ENCODE results near the gene VMAC.

The VMAC gene

GRCh38 chr19:5955636-5955935 lies 50.9 kb downstream of the VMAC start:
- peak; percentile 62 for DNase-seq

- peak; percentile 45 for DNase-seq
Measured at GRCh38 chr19:5956323-5956722, 51.7 kb downstream of the VMAC start.

DNA sequence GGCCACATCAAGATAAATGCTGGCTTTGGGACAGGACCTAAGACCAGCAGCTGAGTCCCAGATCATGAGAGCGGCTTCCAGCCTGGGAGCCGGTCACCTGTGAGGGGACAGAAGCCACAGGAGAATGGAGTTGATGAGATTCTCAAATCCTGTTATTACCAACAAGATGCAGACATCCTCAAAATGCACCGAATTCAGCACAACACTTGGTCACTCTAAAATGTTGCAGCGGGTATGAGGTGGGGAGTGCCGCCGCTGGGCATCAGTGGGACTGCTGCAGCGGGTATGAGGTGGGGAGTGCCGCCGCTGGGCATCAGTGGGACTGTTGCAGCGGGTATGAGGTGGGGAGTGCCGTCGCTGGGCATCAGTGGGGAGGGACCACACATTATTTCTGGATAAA lies 52.1 kb downstream of the VMAC start:
- peak; percentile 64 for DNase-seq

DNA sequence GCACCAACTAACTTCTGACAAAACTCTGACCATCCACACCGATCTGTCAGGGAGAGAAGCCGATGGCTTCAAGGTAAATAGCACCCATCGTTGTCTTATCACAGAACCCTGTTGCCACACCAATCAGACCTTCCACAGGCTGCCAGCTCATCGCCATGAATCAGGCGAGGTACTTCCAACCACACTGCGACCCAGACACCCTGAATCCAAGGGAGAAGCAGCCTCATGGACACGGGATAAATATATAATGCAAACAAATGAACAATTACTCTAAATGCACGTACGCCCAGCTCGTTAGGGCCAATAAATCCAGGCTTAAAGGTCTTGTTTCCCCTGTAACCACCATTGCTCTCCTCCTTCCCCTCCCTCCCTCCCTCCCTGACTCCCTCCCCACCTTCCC lies 52.5 kb downstream of the VMAC start:
- peak; percentile 92 for DNase-seq

- DNase-seq, result peak; percentile 47
Measured at GRCh38 chr19:5958074-5958850, 53.6 kb downstream of the VMAC start.

GRCh38 chr19:5958851-5959122 lies 54.1 kb downstream of the VMAC start:
- DNase-seq, result no peak

- no peak for DNase-seq
Measured at GRCh38 chr19:5959260-5960004, 54.8 kb downstream of the VMAC start.

Data from NCI-H69 (cell line).